22Rv1 (cell line): Measurements from ENCODE around the gene GMDS.

Source experiments
- ZFX ChIP-seq: fragments of 450-650 bp; IDR thresholded peaks from 2 replicates; pipeline ENCODE4 v1.6.1; 2017; ENCODE audit warnings: antibody characterized with exemption, borderline replicate concordance
- TF ChIP-seq, protein P1 (sequence below): fragments of 450-650 bp; IDR thresholded peaks from 2 replicates; pipeline ENCODE4 v1.5.1; 2017; ENCODE audit warnings: mild to moderate bottlenecking

DNA sequence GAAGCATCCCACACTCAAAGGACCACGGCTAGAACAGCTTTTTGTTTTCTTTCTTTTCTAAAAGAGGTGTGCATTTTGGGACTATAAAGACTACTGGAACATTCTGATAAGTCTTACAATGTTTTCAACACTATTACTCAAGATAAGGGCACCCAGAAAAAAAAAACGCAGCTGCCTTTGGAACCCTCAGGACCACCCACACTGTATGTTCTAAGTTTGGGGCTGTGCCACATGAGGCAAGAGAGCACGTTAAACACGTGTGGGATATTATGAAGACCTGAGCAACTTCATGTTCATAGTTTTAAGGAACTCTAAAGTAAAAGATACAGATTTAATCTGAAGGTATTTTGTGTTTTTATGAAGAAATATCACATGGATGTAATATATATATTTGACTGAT, 431.1 kb downstream of the GMDS start:
- TF ChIP-seq, protein P1, sequence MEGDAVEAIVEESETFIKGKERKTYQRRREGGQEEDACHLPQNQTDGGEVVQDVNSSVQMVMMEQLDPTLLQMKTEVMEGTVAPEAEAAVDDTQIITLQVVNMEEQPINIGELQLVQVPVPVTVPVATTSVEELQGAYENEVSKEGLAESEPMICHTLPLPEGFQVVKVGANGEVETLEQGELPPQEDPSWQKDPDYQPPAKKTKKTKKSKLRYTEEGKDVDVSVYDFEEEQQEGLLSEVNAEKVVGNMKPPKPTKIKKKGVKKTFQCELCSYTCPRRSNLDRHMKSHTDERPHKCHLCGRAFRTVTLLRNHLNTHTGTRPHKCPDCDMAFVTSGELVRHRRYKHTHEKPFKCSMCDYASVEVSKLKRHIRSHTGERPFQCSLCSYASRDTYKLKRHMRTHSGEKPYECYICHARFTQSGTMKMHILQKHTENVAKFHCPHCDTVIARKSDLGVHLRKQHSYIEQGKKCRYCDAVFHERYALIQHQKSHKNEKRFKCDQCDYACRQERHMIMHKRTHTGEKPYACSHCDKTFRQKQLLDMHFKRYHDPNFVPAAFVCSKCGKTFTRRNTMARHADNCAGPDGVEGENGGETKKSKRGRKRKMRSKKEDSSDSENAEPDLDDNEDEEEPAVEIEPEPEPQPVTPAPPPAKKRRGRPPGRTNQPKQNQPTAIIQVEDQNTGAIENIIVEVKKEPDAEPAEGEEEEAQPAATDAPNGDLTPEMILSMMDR: no peak
- TF ChIP-seq ZFX: no peak
